GM21381 (cell line): ENCODE results near the gene MRPL52.
"Not testable (repeated sequence)": the region's sequence is repeated elsewhere in the genome, so short reads cannot be mapped to it uniquely, and the experiment has no call there.

Experiments
- ATAC-seq: cut with Tn5 transposase; IDR thresholded peaks from one replicate; pipeline ENCODE4 v1.9.1; 2021; ENCODE audit warnings: mild to moderate bottlenecking, moderate library complexity; ENCODE audit not compliant: unreplicated experiment

The MRPL52 gene

GRCh38 chr14:22852599-22852939 is 22.9 kb downstream of the MRPL52 start:
- no peak for ATAC-seq

GRCh38 chr14:22852940-22853767 is 23.5 kb downstream of the MRPL52 start:
- ATAC-seq, result peak; percentile 72

- not testable (repeated sequence) for ATAC-seq
These were observed 24.6 kb downstream of the MRPL52 start for GRCh38 chr14:22854296-22854695.

- ATAC-seq, result no peak
These were observed 25.5 kb downstream of the MRPL52 start for GRCh38 chr14:22854963-22855724.

GRCh38 chr14:22856428-22856827 is 26.7 kb downstream of the MRPL52 start:
- no peak for ATAC-seq

- not testable (repeated sequence) for ATAC-seq
These were observed 30.7 kb downstream of the MRPL52 start for GRCh38 chr14:22860377-22860776.

- ATAC-seq, result no peak
These were observed 32.0 kb downstream of the MRPL52 start for GRCh38 chr14:22861651-22862050.

- no peak for ATAC-seq
These were observed 35.3 kb downstream of the MRPL52 start for GRCh38 chr14:22864979-22865378.

GRCh38 chr14:22865424-22866405 is 36.0 kb downstream of the MRPL52 start:
- no peak for ATAC-seq

GRCh38 chr14:22866874-22867273 is 37.2 kb downstream of the MRPL52 start:
- ATAC-seq, result no peak

- peak; percentile 39 for ATAC-seq
These were observed 41.1 kb downstream of the MRPL52 start for GRCh38 chr14:22870811-22871223.

GRCh38 chr14:22871224-22872032 is 41.7 kb downstream of the MRPL52 start, which contains the start of gene LRP10:
LRP10 (plus strand) TSS chr14:22871740; CDS start chr14:22872304, 564 bp downstream.
- ATAC-seq, result peak; percentile 76

GRCh38 chr14:22872033-22872832 is 42.5 kb downstream of the MRPL52 start:
- ATAC-seq, result peak; percentile 25

- ATAC-seq, result no peak
These were observed 43.3 kb downstream of the MRPL52 start for GRCh38 chr14:22872833-22873520.

- no peak for ATAC-seq
These were observed 45.5 kb downstream of the MRPL52 start for GRCh38 chr14:22875003-22875747.

GRCh38 chr14:22875748-22876319 is 46.1 kb downstream of the MRPL52 start:
- no peak for ATAC-seq

- no peak for ATAC-seq
These were observed 47.4 kb downstream of the MRPL52 start for GRCh38 chr14:22877000-22877501.
